Activated effector memory CD4-positive, alpha-beta T cell treated with anti-CD3 and anti-CD28 coated beads, Interleukin-2, amount 50 U/mL, for 16 hours (primary cell): Measurements from ENCODE around the gene MOB1A.
"Not testable (repeated sequence)": the region's sequence is repeated elsewhere in the genome, so short reads cannot be mapped to it uniquely, and the experiment has no call there.

Experiments
- DNase-seq: peaks from one replicate; pipeline ENCODE4 v3.0.0-alpha.2; 2020

Gene MOB1A

GRCh38 chr2:74198461-74199274 is 20.0 kb upstream of the MOB1A start, which contains the start of gene MTHFD2:
Gene MTHFD2, plus strand, starts transcription at chr2:74198615. Its CDS starts 27 bp downstream, at chr2:74198642.
- DNase-seq: peak; percentile 96

DNA sequence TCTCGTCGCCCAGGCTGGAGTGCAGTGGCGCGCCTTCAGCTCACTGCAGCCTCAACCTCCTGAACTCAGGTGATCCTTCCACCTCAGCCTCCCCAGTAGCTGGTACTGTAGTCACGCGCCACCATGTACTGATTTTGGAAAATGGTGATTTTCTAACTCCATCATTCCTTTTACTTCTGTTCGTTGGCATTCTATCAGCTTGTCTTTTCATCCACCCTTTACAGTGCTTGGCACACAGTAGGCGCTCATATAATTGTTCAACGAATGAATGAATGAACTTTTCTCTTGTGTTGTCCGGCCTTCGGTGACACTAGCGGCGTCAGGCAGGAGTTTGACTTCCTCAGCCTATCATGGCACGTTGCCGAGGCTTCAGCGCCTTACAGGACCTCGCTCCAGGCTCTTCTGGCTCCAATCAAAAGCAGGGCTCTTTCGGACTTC is 19.4 kb upstream of the MOB1A start:
- no peak for DNase-seq

- no peak for DNase-seq
Measured at GRCh38 chr2:74197049-74197448, 18.4 kb upstream of the MOB1A start.

DNA sequence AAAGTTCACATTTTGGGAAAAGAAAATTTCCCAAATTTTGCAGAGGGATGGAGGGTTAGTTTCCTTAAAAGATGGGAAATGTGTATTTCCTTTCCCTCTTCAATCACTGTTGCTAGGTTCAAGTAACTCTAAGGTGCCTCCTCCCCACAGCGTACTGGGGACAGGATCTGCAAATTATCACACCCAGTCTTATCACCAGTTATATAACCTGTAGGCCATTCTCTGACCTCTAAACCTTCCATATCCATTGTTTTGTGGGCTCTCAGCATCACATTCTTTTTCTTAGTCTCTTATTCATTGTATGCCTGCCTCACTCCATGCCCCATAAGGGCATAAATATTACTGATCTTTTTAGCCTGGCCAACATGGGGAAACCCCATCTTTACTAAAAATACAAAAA is 16.1 kb upstream of the MOB1A start:
- DNase-seq: no peak

GRCh38 chr2:74191596-74192380 is 13.1 kb upstream of the MOB1A start:
- DNase-seq: no peak

DNA sequence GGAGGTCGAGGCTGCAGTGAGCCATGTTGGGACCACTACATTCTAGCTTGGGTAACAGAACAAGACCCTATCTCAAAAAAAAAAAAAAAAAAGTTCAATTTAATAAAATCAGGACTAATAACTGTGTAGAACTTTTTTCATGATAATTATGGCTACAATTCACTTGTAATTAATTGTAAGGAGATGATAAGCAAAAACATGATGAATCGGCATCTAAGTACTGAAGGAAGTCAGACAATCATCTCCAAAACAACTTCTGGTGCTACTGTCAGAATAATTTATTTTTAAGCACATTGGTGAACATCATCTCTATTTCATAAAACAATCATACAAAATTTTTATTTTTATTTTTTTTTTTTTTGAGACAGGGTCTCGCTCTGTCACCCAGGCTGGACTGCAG is 10.0 kb upstream of the MOB1A start:
- no peak for DNase-seq

DNA sequence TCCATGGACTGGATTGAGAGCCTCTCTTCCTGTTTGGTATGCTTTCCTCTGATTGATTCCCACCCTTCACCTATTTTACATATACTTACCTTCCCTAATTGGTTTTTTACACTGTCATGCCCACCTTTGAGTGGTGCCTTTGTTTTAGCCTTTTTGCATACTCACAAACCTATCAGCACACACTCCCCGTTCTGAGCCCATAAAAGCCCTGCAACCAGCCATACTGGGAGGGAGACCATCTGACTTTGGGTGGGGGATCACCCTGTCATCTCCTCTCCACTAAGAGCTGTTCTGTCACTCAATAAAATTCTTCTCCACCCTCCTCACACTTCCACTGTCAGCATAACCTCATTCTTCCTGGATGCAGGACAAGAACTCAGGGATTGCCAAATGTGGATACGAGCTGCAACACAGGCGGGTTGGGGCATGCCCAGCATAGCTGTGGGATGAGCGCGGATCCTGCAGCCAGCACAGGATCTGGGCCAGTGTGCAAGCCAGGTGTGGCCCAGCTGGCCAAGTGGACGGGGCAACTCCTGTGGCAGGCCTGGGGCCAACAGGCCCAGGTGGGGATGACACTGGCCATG is 9.4 kb upstream of the MOB1A start:
- DNase-seq: no peak

GRCh38 chr2:74186706-74187105 is 8.0 kb upstream of the MOB1A start:
- DNase-seq: not testable (repeated sequence)

DNA sequence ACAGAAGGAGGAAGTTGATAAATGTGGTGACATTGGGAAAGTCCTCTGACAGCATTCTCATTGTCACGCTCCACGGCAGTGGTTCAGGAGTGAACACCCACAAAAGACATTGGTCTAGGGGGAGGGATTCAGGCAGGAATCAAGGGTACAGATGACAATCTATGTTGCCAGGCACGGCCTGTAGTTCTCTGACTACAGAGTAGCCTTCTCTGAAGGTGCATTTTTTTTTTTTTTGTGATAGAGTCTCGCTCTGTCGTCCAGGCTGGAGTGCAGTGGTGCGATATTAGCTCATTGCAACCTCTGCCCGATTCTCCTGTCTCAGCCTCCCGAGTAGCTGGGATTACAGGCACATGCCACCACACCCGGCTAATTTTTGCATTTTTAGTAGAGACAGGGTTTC is 7.4 kb upstream of the MOB1A start:
- DNase-seq: peak; percentile 66

DNA sequence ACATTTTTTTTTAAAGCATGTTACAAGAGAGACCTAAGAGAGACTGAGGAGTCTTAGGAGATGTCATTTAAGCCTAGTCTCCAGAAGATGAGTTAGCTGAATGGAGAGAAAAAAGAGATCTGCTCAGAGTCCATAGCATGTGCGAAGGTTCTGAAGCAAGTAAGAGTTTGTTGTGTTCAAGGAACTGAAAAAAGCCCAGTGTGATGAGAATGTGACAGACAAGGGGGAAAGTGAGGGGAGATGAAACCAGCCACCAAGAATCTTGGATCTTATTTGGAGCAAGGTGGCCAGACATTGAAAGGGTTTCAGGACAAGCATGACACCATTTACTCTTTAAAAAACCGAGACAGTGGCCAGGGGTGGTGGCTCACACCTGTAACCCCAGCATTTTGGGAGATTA is 5.2 kb upstream of the MOB1A start:
- no peak for DNase-seq

GRCh38 chr2:74181739-74182138 is 3.1 kb upstream of the MOB1A start:
- no peak for DNase-seq

- DNase-seq: no peak
Measured at GRCh38 chr2:74179063-74179865, 585 bp upstream of the MOB1A start.

GRCh38 chr2:74177696-74178095 is 983 bp downstream of the MOB1A start:
- DNase-seq: no peak

DNA sequence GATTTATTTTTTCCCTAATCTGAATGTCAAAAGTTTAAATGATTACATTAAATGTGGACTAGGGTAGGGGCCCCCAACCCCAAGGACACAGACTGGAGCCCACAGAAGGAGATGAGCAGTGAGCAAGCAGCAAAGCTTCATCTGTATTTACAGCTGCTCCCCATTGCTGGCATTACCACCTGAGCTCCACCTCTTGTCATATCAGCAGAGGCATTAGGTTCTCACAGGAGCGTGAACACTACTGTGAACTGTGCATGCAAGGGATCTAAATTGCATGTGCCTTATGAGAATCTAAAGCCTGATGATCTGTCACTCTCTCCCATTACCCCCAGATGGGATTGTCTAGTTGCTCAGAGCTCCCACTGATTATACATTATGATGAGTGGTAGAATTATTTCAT is 3.8 kb downstream of the MOB1A start:
- DNase-seq: no peak

DNA sequence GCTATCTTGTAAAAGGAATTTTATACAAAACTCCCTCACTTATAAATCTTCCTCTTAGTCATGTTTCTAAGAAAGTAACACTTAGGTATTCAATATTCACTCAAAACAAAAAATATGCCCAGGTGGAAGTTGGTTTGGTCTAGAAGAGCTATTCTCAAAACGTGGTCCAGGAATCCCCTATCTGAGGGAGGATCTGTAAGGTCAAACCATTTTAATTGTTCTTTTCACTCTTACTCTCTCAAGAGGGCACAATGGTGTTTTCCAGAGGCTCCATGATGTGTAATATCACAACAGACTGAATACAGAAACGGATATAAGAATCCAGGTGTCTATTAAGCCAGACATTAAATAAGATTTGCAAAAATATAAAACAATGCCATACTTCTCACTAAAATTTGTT is 9.9 kb downstream of the MOB1A start:
- no peak for DNase-seq

DNA sequence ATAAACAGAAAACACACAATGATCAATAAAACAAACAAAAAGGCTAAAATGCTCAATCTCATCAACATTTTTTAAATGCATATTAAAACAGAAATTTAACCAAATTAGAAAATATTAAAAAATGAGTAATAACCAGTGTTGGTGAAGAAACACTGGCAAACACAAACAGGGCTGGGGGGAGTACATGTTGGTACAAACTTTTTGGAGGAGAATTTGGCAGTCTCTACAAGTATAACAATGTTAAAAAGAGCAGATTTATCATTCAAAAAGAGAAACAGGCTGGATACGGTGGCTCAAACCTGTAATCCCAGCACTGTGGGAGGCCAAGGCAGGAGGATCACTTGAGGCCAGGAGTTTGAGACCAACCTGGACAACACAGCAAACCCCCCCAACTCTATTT is 13.9 kb downstream of the MOB1A start:
- DNase-seq: no peak

GRCh38 chr2:74162951-74163350 is 15.7 kb downstream of the MOB1A start:
- DNase-seq: no peak

- DNase-seq: no peak
Measured at GRCh38 chr2:74155830-74156229, 22.8 kb downstream of the MOB1A start.

GRCh38 chr2:74152954-74153353 is 25.7 kb downstream of the MOB1A start:
- no peak for DNase-seq

DNA sequence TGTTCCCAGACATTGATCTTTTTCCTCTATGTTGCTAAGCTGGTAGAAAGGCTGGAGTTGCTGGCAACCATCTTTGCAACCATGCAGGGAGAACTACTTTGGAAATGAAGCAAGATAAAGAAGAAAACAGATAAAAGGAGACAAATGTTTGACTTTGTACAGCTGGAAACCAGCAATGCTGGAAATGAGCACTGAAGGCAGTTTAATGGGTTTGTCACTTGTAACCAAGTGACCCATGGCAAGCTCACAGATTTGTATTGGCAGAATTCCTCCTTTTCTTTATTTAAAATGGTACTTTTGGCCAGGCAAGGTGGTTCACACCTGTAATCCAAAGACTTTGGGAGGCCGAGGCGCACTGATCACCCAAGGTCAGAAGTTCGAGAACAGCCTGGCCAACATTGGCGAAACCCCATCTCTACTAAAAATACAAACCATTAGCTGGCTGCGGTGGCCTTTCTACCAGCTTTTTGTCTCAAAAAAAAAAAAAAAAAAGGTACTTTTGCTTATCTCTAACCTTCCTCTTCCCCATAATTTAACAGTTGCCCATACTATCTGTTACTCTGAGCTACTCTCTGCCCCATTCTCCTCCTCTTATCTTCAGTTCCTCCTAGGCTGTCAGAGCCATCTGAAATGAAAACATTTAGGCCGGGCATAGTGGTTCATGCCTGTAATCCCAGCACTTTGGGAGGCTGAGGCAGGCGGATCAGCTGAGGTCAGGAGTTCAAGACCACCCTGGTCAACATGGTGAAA is 28.9 kb downstream of the MOB1A start:
- DNase-seq: no peak

GRCh38 chr2:74149247-74149525 is 29.5 kb downstream of the MOB1A start:
- DNase-seq: no peak

- no peak for DNase-seq
Measured at GRCh38 chr2:74148457-74149246, 30.0 kb downstream of the MOB1A start.
